Measurements from ENCODE around the gene EVA1C.
"Not testable (repeated sequence)": the region's sequence is repeated elsewhere in the genome, so short reads cannot be mapped to it uniquely, and the experiment has no call there.

EVA1C gene

DNA sequence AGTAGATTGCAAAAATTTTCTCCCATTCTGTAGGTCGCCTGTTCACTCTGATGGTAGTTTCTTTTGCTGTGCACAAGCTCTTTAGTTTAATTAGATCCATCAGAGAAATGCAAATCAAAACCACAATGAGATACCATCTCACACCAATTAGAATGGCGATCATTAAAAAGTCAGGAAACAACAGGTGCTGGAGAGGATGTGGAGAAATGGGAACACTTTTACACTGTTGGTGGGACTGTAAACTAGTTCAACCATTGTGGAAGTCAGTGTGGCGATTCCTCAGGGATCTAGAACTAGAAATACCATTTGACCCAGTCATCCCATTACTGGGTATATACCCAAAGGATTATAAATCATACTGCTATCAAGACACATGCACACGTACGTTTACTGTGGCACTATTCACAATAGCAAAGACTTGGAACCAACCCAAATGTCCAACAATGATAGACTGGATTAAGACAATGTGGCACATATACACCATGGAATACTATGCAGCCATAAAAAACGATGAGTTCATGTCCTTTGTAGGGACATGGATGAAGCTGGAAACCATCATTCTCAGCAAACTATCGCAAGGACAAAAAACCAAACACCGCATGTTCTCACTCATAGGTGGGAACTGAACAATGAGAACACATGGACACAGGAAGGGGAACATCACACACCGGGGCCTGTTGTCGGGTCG is 21.8 kb upstream of the EVA1C start:
- not testable (repeated sequence) for DNase-seq (ENCODE audit: low read depth in 2 of 2)

DNA sequence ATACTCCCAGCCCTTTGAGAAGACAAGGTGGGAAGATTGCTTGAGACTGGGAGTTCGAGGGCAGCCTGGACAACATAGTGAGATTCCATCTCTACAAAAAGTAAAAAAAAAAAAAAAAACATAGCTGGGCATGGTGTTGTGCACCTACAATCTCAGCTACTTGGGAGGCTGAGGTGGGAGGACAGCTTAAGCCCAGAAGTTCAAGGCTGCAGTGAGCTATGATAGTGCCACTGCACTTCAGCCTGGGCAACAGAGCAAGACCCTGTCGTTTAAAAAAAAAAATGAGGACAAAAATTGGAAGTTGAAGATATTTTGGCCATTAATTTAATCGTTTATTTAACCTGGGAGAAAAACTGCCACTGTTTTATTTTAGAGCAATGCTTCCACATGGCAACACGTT is 20.8 kb upstream of the EVA1C start:
- no peak for DNase-seq (ENCODE audit: low read depth in 2 of 2)

DNA sequence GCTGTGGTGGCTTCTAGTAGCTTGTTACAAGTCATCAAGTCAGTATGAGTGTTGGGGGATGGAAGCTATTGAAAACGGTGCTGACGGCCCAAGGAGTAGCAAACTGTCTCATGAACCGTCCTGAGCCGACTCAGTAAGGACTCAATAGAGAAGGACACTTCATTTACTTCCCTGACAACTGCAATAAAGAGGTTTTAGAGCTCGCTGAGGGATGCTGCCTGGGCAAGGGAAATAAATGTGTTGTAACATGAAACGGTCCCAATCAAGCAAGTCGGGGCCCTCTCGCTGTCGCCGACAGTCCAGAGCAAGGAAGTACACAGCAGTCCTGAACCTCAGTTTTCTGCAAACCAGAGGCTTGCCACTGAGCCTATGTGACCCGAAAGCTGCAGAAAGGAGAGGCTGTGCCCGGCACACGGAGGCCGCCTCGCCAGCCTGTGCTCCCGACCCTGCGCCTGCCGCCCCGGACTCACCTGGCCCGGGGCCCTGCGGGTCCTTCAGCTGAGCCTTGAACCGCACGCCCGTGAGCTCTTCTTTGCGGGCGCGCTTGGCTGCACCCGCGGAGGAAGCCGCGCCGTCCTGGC is 20.1 kb upstream of the EVA1C start:
- DNase-seq (ENCODE audit: low read depth in 2 of 2): no peak

DNA sequence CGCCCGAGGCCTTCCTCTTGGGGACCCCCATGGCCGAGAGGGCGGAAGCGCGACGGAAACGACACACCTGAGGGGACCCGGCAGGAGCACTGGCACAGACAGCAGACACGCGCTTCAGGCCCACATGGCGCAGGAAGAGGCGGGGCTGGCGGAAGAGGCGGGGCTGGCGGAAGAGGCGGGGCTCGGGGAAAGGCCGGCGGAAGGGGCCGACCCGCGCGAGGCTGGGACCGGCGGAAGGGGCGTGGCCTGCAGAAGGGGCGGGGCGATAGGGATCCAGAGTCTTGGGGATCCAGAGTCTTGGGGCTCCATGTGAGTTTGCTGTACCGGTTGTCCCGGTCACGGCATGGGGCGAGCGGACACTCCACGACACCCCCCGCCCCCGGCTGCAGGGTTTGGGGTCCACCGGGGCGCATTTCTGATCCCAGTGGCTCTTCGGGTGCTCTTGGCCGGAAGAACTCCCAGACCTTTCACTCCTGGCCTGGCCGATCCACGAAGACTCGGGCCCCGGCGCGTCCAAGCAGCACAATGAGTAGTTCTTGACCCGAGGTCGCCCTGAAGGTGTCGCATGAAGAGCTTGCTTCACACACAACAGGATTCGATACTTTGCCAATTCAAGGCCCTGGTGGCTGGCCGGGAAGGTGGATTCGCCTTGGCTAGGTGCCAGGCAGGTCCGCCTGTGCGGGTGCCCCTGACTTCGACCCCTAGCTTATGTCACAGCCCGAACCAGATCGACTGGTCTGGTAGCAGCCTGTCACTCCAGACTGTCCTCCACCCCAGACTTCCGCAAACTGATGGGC is 19.4 kb upstream of the EVA1C start, which contains the start of gene URB1:
TSS of gene URB1 (minus strand) at position 133 of the 797 bp plus-strand sequence. CDS start at position 31, 102 bp downstream.
- peak; percentile 84 to 95 for DNase-seq (ENCODE audit: low read depth in 2 of 2)

DNA sequence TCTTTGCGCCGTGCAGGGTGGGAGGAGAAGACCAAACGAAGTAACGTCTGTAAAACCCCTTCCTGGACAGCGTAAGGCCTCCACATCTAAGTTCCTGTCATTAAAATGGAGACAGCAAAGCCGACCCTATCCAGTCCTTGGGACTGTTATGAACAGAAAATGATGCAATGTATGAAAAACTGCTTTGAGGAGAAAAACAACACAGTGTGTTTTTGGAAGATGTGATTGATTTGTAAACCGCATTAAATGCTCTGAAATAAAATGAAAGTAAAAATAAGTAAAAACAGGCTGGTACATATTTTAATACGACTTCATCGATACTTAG is 18.9 kb upstream of the EVA1C start:
- no peak for DNase-seq (ENCODE audit: low read depth in 2 of 2)

DNA sequence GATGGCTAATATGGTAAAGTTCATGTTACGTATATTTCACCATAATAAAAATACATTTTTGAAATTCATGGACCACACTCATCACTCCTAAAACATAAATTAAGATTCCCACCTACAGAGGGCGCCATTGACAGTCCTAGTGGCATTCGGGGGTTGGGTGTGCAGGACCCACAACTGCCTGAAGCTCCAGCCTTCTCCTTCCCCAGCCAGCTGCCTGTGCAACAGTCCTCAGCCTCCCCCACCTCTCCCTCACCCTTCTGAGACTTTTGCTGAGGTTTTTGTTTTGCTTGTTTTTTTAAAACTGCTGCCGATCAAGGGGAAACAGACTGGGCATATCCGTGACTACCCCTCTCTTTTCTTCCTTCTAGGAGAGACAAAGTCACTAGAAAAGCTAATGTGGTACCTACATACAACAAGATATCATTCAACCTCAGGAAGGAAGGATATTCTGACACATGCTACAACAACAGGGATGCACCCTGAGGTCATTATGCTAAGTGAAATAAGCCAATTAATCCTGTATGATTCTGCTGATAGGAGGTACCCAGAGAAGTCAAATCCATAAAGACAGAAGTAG is 9.2 kb upstream of the EVA1C start:
- DNase-seq (ENCODE audit: low read depth in 2 of 2): peak; percentile 17 to 47

DNA sequence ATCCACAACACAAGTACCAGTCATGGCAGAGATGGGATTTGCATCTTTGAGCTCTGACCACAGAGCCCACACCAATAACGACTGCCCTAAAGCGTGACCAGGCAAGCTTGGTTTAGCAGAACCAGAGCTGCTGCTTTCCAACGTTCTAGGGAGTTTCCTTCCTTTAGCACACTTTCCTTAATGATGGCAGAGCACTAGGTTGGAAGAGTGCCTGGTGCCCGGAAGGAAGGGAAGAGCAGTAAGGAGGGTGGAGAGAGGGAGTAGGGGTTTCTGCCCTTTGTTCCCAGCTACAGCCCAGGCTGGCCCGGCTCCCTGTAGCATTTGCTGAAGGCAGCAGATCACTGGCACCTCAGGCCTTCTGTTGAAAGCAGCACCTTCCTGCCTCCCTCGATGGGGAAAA is 6.1 kb upstream of the EVA1C start:
- no peak for DNase-seq (ENCODE audit: low read depth in 2 of 2)

DNA sequence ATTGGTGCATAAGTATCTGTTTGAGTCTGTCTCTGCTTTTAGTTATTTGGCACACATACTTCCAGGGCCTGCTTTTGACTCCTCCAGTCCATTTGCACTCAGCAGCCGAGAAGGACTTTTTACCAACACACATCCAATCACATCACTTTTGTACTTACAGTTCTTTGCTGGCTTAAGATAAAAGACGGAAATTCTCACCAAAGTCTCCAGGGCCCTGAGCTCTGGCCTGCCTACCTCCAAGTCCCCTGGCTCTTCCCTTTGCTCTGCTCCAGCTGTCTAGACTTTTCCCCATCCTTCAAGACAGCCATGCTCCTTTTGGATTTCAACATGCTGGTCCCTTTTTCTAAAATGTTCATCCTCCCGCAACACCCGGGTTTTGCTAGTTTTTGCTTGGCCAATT is 2.2 kb upstream of the EVA1C start:
- DNase-seq (ENCODE audit: low read depth in 2 of 2): no peak

DNA sequence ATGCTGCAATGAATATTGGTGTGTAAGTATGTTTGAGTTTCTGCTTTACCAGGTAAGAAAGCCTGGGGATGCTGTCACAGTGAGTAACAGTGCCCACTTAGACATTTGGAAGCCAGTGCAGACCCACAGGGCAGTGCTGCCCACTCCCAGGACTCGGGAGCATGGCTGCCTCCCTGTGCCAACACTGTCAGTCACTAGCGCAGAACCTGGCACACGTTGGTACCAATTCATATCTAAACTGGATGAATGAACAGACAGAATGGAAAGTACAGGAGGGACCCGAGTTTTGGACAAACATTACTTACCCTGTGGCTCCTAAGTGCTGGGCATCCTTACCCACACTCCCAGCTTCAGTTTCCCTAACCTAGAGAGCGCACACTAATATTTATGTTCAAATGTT is 1.6 kb upstream of the EVA1C start:
- no peak for DNase-seq (ENCODE audit: low read depth in 2 of 2)

DNA sequence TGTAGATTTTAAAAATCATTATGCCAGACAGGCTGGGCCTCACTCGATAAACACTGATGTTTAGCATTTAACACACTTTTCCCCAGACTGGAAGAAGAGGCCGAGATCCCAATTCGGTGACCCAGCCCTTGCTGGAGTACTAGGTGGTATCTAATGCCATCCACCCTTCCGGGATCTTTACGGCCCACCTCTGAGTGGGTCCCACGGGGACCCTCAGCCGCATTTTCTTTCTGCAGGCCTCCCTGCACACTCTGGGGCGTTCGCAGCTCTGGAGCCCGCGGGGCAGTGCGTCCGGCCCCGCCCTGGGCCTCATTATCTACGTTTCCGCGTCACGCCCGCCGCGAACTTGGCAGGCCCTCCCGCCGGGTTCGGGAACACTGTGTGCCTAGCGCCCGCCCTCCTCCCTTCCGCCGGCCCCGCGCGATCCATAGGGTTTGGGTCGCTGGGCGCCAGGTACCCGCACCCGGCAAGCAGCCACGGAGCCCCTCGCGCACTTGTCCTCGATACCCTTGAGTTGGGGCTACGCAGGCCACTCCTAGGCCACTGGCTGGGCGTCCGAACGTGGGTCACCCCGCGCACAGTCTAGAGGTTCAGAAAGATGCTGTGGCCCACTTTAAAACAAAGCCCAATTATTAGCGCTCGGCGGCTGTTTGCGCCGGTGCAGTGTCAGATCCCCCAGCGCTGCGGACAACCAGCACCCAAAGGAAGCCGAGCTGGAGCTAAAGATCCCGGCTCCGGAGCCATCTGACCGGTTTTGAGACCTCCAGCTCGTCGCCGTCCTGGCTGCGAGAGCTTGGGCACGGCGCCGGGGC is 950 bp upstream of the EVA1C start:
- peak; percentile 46 to 59 for DNase-seq (ENCODE audit: low read depth in 2 of 2)

DNA sequence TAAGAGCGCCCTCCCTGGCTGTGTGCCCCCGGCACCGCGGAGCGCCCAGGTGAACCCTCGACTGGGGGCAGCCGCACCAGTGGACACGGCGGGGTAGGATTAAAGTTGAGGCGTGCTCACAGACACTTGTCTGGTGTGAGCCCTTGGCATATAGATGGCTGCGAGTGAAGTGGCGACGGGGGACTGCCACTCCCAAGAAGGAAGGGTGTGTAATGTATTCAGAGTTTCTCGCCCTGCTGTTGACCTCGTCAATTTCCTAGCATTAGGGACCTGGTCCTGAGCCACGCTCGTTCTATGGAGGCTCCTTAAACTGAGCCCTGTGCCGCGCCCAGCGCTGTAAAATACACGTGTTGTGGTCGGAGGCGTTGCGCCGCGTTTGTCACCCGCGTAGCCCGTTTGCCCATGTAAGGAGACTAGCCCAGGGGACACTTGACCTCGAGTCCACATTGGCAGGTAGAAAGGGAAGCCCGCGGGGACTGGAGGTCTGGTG is 554 bp downstream of the EVA1C start:
- peak in 1 of 2 donors; percentile 11 for DNase-seq (ENCODE audit: low read depth in 2 of 2)

DNA sequence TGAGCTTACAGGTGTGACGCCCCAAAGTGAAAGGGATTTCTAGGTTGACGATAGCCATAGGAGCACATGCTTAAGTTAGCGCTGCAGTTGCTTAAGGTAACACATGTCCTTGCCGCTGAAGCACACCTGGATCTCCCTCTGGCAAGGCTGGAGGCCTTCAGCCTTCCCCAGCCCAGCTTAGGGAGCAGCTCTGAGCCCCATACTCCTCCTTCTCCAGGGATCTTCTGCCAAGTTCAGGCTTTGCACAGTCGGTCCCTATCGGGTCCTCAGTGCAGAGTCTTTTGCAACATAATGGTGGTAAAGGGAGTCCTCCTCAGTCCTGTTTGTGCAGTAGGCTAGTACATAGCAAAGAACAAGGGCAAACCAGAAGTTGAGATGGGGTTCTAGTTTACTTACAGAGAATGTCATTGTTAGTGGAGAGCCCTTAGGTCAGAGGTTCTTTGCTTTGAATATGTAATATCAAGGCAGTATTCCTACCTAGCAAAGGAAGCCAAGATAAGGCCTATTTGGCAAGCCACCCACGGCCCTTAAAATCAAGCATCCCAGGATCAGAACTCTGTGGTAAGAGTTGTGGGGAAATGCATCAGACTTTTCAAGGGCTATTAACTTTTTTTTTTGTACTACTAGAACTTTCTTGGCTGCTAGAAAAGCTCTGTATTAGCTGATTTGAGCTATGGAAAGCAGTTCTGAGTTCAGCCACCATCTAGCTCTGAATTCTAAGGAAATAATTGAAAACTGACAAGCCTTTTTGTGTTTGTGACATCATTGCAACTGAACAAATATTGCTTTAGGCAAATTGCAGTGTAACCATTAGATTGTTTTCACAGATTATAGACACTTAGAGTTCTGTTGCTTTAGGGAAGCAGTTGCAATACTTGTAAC is 1.4 kb downstream of the EVA1C start:
- no peak for DNase-seq (ENCODE audit: low read depth in 2 of 2)

DNA sequence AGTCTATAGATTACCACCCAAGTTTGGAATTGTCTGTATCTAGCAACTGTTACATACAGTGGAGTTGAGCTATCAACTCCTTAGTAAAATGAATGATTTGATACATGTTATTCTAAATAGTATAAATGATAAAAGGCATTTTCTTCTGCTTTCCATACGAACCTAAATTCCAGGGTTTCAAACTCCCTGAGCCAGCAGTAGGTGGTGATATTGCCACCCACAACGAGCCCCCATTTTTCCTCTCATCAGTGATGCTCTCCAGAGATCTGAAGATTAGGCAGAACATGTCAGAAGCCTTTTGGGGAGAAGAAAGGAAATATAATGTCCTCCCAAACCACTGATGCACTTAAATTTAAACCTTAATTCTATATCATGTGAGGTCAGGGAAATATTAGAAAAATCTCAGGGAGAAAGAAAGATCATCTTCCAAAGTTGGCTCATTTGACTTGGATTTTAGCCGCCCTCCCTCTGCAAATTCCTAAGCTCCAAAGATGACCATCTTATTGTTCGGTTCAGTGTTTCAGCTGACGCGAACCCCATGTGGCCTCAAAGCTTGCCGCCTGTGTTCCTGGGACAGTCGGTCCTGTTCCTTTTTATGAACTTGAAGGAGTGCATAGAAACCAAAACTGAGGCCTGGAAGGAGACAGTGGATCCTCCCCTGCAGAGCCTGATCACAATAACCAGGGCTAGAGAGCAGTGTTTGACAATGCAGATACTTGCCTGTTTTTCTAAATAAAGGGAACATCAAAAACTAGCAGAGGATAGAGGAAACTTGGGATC is 2.3 kb downstream of the EVA1C start:
- no peak for DNase-seq (ENCODE audit: low read depth in 2 of 2)

DNA sequence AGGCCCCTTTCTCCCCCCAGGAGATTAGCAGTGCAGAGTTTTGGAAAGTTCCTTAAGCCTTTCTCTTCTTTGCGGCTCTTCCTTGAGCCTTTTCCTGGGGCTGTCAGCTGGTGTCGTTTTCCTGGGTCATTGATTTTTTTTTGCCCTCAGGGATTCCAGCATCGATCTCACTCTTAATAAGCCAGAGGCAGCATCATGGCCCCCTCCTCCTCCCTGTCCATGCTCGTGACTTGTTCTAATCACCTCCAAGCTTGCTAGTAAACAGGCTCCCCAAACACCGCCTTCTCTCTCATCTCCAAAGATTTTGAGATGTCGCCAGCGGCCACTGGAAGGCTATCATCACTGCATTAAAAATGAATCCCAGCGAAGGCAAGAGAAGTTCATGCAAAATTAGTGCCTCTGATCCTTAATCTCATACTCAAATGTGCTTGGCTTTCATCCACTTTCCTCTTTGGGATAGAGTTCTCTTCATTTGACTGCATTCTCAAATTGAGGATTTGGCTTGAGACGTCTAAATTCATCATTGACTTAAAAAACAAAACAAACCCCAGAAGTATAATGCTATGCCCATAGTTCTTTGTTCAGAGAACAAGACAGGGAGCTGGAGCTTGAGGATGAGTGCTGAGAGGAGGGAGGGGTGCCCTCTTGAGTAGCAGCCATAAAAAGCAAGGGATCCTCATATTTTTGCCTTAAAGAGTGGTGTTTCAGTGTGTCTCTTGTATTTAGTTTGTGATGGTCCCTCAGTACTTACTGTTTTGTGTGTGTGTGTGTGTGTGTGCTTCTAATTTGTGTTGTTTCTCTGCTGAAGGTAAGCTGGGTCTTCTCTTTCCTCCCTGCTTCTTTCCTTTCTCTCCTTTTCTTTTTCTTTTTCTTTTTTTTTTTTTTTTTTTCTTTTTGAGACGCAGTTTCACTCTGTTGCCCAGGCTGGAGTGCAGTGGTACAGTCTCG is 3.2 kb downstream of the EVA1C start:
- DNase-seq (ENCODE audit: low read depth in 2 of 2): no peak

DNA sequence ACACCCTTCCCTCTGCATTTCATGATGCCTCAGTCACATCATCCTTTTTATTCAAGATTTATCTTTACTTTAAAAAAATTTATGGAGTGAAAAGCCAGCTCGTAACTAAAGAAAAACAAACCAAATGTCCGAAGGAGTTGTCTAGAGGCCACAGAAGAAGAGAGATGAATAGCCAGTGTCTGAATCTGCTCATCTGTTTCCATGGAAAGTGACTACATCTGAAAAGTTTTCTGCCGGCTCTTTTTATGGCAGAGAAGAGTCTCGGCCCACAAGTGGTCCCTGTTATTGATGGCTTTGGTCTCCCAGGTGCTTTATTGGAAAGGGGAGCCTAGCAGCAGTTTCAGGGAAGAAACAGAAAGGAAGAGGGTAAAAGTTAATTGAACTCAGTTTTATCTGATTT is 5.6 kb downstream of the EVA1C start:
- DNase-seq (ENCODE audit: low read depth in 2 of 2): no peak

DNA sequence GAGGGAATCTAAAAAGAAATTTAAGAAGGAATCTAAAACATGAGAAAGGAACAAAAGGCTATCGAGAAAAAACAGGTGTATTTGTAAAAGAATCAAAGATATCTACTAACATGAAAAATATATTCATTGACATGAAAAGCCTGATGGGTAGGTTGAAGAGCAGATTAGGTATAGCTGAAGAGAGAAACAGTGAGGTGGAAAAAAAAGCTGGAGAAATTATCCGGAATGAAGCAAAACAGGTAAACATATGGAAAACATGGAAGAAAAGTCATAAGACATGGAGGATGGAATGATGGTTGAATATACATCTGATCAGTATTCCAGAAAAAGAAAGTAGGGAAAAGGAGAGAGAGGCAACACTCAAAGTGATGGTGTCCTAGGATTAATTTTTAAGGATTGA is 9.6 kb downstream of the EVA1C start:
- DNase-seq (ENCODE audit: low read depth in 2 of 2): no peak

DNA sequence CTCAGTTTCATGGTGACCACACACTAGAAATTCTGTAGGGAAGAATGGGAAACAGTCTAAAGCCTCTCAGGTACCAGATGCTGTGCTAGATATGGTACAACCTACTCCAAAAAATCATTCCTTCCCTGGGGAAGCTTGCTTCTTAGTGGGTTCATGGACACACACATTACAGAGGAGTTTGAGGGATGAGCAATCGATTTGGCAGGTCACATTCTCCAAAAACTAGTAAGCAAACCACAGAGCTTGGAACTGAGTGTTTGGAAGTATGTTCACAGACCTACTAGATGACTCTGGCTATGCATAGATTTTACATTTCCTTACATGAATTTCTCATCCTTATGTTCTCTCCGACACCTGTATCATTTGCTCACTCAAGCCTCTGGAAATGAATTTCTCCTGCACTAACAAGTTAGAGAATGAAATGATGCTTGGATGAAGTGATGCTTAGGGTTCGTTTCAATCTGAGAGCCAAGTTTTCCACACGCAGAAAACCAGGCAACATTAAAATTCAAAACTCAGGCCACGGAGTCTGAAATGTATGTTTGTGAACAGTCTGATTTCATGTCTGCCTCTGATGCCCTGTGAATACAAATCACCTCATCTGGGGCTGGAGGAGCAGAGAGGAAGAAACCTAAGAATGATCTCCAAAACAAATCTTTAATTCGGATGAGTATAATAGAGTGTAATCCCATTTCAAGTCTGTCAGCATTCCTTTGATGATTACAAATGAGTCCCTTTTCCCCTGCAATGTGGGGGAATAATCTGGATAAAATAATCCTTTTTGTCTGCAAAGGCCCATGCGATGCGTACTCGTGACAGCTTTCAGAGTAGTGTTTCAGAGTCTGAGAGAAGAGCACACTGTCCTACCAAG is 11.0 kb downstream of the EVA1C start:
- no peak for DNase-seq (ENCODE audit: low read depth in 2 of 2)

DNA sequence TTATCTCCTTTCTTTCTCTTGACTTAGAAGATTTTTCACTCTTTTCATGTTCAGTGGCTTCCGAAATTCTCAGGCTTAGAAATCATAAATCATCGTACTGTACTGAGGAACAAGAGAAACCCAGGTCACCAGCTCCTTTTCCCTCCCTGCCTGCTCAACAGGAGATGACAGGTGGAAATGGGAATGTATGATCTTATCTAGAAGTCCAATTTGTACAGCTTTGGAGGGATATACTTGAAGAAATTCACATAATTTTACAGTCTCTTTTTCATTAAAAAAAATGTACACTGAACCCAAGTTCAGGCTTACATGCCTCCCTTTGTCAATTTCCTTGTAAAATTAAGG is 11.7 kb downstream of the EVA1C start:
- DNase-seq (ENCODE audit: low read depth in 2 of 2): no peak

All from stimulated activated CD4-positive, alpha-beta T cell treated with anti-CD3 and anti-CD28 coated beads, Interleukin-15, amount 100 ng/mL, for 48 hours (primary cell).